ENCODE data around the gene RALGPS1. TPM values are rescaled to one million over a fixed set of nuclear protein-coding genes. Genes with fewer than 3 reads are reported as not detected.

The RALGPS1 gene
- polyA plus RNA-seq, 2 of the 4 experiments (the other 2 are of a cell fraction), result 5.0 to 7.9 TPM

DNA sequence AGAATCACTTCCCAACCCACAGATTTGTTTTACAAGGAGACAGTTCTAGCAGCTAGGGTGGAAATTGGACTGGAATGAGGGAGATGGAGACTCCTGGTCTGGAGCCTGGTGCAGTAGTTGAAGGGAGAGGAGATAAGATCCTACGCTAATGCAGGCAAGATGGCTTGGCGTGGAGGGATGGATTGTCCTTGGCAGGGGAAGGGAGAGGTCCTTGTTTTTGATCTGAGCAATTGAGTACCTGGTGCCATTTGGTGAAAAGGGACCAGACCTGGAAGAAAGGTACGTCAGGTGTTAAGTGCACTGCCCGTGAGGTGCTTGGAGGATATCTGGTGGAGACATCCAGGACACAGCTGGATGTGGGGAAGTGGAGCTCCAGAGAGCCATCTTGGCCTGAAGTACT lies 172.2 kb downstream of the RALGPS1 start:
- CTCF ChIA-PET, result no interaction called here
- no peak for DNase-seq (ENCODE audit: low read depth in 1 of 2, low spot score in 1 of 2)

GRCh38 chr9:127087411-127087810 lies 172.8 kb downstream of the RALGPS1 start:
- ATAC-seq (no peak), FAIRE-seq (no peak), DNase-seq (ENCODE audit: low read depth in 1 of 2, low spot score in 1 of 2) (no peak)
- POLR2A ChIA-PET, result no interaction called here
- H3K4me2 ChIP-seq, result no peak overlapping the region
- no peak overlapping the region for H3K27ac ChIP-seq
- CTCF ChIA-PET, result interaction anchor here (0.7 kb wide), 1 partner anchor 30 kb away, joined by 3 read pairs; no protein-coding TSS in a partner anchor
- no peaks in the 10 kb centered on the region for H3K4me1 ChIP-seq
- no peak overlapping the region for H3K4me3 ChIP-seq
- TF ChIP-seq NPAS2 (CRISPR knock-in tag; IDR thresholded peaks at IDR 0.05; ENCODE audit: borderline replicate concordance) (no peak), CBX2 (IDR thresholded peaks at IDR 0.05; ENCODE audit: borderline replicate concordance, low read depth) (no peak)
- H3K9me3 ChIP-seq, result no peaks in the 10 kb centered on the region
- WGBS (ENCODE audit: missing lambda C conversion rate), result 77% methylated on average over 6 of the region's 6 CpGs

More for the DNA sequence above, 172.2 kb downstream of the RALGPS1 start:
- POLR2A ChIA-PET, result no interaction called here
- H3K4me1 ChIP-seq, result no peaks in the 10 kb centered on the region
- no peak overlapping the region for H3K4me2 ChIP-seq
- FAIRE-seq (no peak), ATAC-seq (no peak)
- no peak for TF ChIP-seq EP300 (IDR thresholded peaks at IDR 0.05)
- TF ChIP-seq, protein P1, sequence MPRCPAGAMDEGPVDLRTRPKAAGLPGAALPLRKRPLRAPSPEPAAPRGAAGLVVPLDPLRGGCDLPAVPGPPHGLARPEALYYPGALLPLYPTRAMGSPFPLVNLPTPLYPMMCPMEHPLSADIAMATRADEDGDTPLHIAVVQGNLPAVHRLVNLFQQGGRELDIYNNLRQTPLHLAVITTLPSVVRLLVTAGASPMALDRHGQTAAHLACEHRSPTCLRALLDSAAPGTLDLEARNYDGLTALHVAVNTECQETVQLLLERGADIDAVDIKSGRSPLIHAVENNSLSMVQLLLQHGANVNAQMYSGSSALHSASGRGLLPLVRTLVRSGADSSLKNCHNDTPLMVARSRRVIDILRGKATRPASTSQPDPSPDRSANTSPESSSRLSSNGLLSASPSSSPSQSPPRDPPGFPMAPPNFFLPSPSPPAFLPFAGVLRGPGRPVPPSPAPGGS (IDR thresholded peaks at IDR 0.05), result no peak
- no peak for TF ChIP-seq TP53 (CRISPR knock-in tag; IDR thresholded peaks at IDR 0.05)
- TF ChIP-seq, protein P2, sequence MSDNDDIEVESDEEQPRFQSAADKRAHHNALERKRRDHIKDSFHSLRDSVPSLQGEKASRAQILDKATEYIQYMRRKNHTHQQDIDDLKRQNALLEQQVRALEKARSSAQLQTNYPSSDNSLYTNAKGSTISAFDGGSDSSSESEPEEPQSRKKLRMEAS (IDR thresholded peaks at IDR 0.05), result no peak
- no peak for TF ChIP-seq NFE2L2 (conservative IDR thresholded peaks at IDR 0.05; ENCODE audit: low read length)
- TF ChIP-seq ZFP36 (IDR thresholded peaks at IDR 0.05; ENCODE audit: borderline replicate concordance, partially characterized antibody), result no peak
- no peak for TF ChIP-seq FOSB (CRISPR knock-in tag; IDR thresholded peaks at IDR 0.05)
- no peak for TF ChIP-seq FOSL2 (IDR thresholded peaks at IDR 0.05)
- TF ChIP-seq FOSL2 (CRISPR knock-in tag; IDR thresholded peaks at IDR 0.05), result no peak
- TF ChIP-seq CBX8 (IDR thresholded peaks at IDR 0.05), result no peak
- no peak for TF ChIP-seq HEYL (CRISPR knock-in tag; IDR thresholded peaks at IDR 0.05)
- TF ChIP-seq PBX3 (IDR thresholded peaks at IDR 0.05), result no peak
- TF ChIP-seq CHD2 (IDR thresholded peaks at IDR 0.05; ENCODE audit: low read length, partially characterized antibody), result no peak
- no peak for TF ChIP-seq ZC3H11A (IDR thresholded peaks at IDR 0.05)
- no peak for TF ChIP-seq HOXB5 (CRISPR knock-in tag; IDR thresholded peaks at IDR 0.05)
- TF ChIP-seq MYC (IDR thresholded peaks at IDR 0.05; ENCODE audit: borderline replicate concordance, low read length), result no peak
- no peak overlapping the region for H3K4me3 ChIP-seq
- H3K27ac ChIP-seq, result no peak overlapping the region
- WGBS (ENCODE audit: missing lambda C conversion rate), result 96% methylated on average over 4 of the region's 4 CpGs
- H3K9me3 ChIP-seq, result no peaks in the 10 kb centered on the region

DNA sequence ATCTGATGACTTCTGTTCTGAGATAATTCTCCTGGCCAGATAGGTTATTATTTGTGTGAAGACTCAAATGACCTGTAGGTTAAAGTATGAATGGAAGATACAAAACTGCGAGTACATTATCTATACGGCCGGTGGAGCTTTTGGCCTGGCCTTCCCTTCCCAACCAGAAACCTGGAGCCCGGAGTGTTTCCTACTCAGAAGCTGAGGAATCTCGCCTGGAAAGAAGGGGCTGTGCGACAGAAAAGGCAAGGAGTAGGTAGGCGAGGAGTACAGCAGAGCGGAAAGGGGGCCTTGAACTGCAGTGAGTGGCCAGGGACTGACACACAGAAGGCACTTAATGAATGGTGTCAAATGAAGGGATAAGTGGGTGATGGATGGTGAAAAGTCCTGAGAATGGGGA lies 173.3 kb downstream of the RALGPS1 start:
- CTCF ChIA-PET, result interaction anchor here (0.7 kb wide), 1 partner anchor 31 kb away, joined by 3 read pairs; no protein-coding TSS in a partner anchor
- no peak for TF ChIP-seq BHLHE40 (IDR thresholded peaks at IDR 0.05; ENCODE audit: low read depth, low read length)
- TF ChIP-seq CBX2 (IDR thresholded peaks at IDR 0.05; ENCODE audit: borderline replicate concordance, low read depth), result no peak
- no peak for TF ChIP-seq PHF8 (IDR thresholded peaks at IDR 0.05; ENCODE audit: borderline replicate concordance, low read depth)
- TF ChIP-seq NR3C1 (IDR thresholded peaks at IDR 0.05), result no peak
- no peak for TF ChIP-seq GATA3 (IDR thresholded peaks at IDR 0.05; ENCODE audit: borderline replicate concordance)
- TF ChIP-seq TFCP2L1 (CRISPR knock-in tag; IDR thresholded peaks at IDR 0.05), result no peak
- TF ChIP-seq CBX8 (IDR thresholded peaks at IDR 0.05), result no peak
- TF ChIP-seq, protein P1 (IDR thresholded peaks at IDR 0.05), result no peak
- TF ChIP-seq, protein P3, sequence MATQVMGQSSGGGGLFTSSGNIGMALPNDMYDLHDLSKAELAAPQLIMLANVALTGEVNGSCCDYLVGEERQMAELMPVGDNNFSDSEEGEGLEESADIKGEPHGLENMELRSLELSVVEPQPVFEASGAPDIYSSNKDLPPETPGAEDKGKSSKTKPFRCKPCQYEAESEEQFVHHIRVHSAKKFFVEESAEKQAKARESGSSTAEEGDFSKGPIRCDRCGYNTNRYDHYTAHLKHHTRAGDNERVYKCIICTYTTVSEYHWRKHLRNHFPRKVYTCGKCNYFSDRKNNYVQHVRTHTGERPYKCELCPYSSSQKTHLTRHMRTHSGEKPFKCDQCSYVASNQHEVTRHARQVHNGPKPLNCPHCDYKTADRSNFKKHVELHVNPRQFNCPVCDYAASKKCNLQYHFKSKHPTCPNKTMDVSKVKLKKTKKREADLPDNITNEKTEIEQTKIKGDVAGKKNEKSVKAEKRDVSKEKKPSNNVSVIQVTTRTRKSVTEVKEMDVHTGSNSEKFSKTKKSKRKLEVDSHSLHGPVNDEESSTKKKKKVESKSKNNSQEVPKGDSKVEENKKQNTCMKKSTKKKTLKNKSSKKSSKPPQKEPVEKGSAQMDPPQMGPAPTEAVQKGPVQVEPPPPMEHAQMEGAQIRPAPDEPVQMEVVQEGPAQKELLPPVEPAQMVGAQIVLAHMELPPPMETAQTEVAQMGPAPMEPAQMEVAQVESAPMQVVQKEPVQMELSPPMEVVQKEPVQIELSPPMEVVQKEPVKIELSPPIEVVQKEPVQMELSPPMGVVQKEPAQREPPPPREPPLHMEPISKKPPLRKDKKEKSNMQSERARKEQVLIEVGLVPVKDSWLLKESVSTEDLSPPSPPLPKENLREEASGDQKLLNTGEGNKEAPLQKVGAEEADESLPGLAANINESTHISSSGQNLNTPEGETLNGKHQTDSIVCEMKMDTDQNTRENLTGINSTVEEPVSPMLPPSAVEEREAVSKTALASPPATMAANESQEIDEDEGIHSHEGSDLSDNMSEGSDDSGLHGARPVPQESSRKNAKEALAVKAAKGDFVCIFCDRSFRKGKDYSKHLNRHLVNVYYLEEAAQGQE (IDR thresholded peaks at IDR 0.05), result no peak
- no peak for TF ChIP-seq ZSCAN20 (CRISPR knock-in tag; IDR thresholded peaks at IDR 0.05)
- TF ChIP-seq HDAC2 (IDR thresholded peaks at IDR 0.05), result no peak
- no peak for TF ChIP-seq POLR2A (IDR thresholded peaks at IDR 0.05; ENCODE audit: low read length)
- TF ChIP-seq RNF2 (IDR thresholded peaks at IDR 0.05; ENCODE audit: borderline replicate concordance, low read depth), result no peak
- no peak for TF ChIP-seq CHD2 (IDR thresholded peaks at IDR 0.05; ENCODE audit: low read length, partially characterized antibody)
- TF ChIP-seq KDM5A (IDR thresholded peaks at IDR 0.05), result no peak
- TF ChIP-seq, protein P4, sequence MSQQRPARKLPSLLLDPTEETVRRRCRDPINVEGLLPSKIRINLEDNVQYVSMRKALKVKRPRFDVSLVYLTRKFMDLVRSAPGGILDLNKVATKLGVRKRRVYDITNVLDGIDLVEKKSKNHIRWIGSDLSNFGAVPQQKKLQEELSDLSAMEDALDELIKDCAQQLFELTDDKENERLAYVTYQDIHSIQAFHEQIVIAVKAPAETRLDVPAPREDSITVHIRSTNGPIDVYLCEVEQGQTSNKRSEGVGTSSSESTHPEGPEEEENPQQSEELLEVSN (IDR thresholded peaks at IDR 0.05; ENCODE audit: borderline replicate concordance, low read depth), result no peak

More for the DNA sequence above, 173.3 kb downstream of the RALGPS1 start:
- DNase-seq (ENCODE audit: low read depth in 1 of 2, low spot score in 1 of 2), result no peak
- no peak for ATAC-seq
- no peak for FAIRE-seq
- Histone ChIP-seq H3K4me1 (no peaks in the 10 kb centered on the region), H3K4me2 (no peak overlapping the region), H3K27ac (no peak overlapping the region), H3K9me3 (no peaks in the 10 kb centered on the region), H3K4me3 (no peak overlapping the region)
- POLR2A ChIA-PET, result no interaction called here
- WGBS (ENCODE audit: missing lambda C conversion rate), result 85% methylated on average over 8 of the region's 8 CpGs

Measured in A549 (cell line).